SHP77 treated with DMSO at 0.1 percent for 48 hours (cell line): ENCODE measurements around the gene IQGAP1.

ENCODE experiments used
- DNase-seq: peaks from one replicate; lab custom pipeline; 2025; lab: John Stamatoyannopoulos, UW

IQGAP1 gene

GRCh38 chr15:90530250-90531051, 142.4 kb downstream of the IQGAP1 start:
- peak; percentile 4 for DNase-seq

GRCh38 chr15:90531147-90531546, 143.1 kb downstream of the IQGAP1 start:
- no peak for DNase-seq

- no peak for DNase-seq
Observed at GRCh38 chr15:90535254-90535653, 147.2 kb downstream of the IQGAP1 start.

- DNase-seq = no peak
Observed at GRCh38 chr15:90539789-90540188, 151.7 kb downstream of the IQGAP1 start.

- DNase-seq = no peak
Observed at GRCh38 chr15:90540768-90541167, 152.7 kb downstream of the IQGAP1 start.

GRCh38 chr15:90545095-90545494, 157.1 kb downstream of the IQGAP1 start:
- no peak for DNase-seq

GRCh38 chr15:90547540-90547939, 159.5 kb downstream of the IQGAP1 start:
- no peak for DNase-seq

GRCh38 chr15:90550919-90551318, 162.9 kb downstream of the IQGAP1 start:
- DNase-seq = no peak
